WERI-Rb-1 (cell line): ENCODE measurements around the gene SMAD9.

Experiments used
- DNase-seq: peaks from one replicate; pipeline ENCODE4 v3.0.0-alpha.2; 2020
- H3K27ac ChIP-seq: fragments of 250-450 bp; sonication (Bioruptor Pico); 2 replicates; pipeline ENCODE4 v1.5.1; 2020; ENCODE audit warnings: mild to moderate bottlenecking, moderate library complexity
- H3K27me3 ChIP-seq: fragments of 250-450 bp; sonication (Bioruptor Pico); 2 replicates; pipeline ENCODE4 v1.5.1; 2021; ENCODE audit warnings: mild to moderate bottlenecking, low read depth, moderate library complexity; ENCODE audit not compliant: insufficient read depth, severe bottlenecking
- H3K36me3 ChIP-seq: fragments of 250-450 bp; sonication (Bioruptor Pico); 2 replicates; pipeline ENCODE4 v1.5.1; 2020; ENCODE audit warnings: mild to moderate bottlenecking, moderate library complexity
- H3K4me3 ChIP-seq: 2 replicates; pipeline ENCODE4 v1.5.1; 2011; ENCODE audit warnings: low read depth, mild to moderate bottlenecking, control low read depth, low read length
- H3K9me3 ChIP-seq: fragments of 250-450 bp; sonication (Bioruptor Pico); 2 replicates; pipeline ENCODE4 v1.5.1; 2021; ENCODE audit warnings: mild to moderate bottlenecking, moderate library complexity; ENCODE audit not compliant: severe bottlenecking
- CTCF ChIP-seq: IDR thresholded peaks from 2 replicates; pipeline ENCODE4 v1.5.1; 2011; ENCODE audit warnings: low read depth, mild to moderate bottlenecking, control low read depth, inconsistent platforms, low read length

SMAD9 gene

DNA sequence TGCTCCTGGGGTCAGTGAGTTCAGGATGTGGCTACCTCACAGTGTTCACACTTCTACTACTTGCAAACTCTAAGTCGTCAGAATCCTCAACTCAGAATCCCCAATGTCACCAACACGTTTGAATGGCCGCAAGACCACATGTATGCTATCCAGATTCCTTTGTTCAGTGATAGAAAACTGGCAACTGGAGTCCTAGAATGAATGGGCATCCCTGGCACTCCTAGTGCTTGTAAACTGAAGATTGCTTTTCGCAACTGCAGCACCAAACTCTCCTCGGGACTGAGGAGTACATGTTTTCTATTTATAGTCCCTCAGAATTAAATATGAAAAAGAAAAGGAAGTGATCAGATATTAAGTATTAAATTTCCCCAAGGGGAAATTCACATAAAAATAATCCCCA lies 4.9 kb downstream of the SMAD9 start:
- TF ChIP-seq CTCF = no peak
- H3K27me3 ChIP-seq = no peaks in the 10 kb centered on the region
- no peak for DNase-seq
- H3K27ac ChIP-seq = no peak overlapping the region; the same call in 1 of the 2 replicates
- H3K36me3 ChIP-seq = no peaks in the 10 kb centered on the region
- no peak overlapping the region for H3K4me3 ChIP-seq
- H3K9me3 ChIP-seq = no peaks in the 10 kb centered on the region

- Histone ChIP-seq H3K27me3 (no peaks in the 10 kb centered on the region), H3K36me3 (no peaks in the 10 kb centered on the region), H3K9me3 (no peaks in the 10 kb centered on the region), H3K27ac (no peak overlapping the region; the same call in 1 of the 2 replicates), H3K4me3 (no peak overlapping the region)
- DNase-seq = no peak
- no peak for TF ChIP-seq CTCF
Measured at GRCh38 chr13:36914648-36915047, 5.4 kb downstream of the SMAD9 start.

- DNase-seq = no peak
- no peak overlapping the region for H3K27ac ChIP-seq
Measured at GRCh38 chr13:36913463-36913862, 6.6 kb downstream of the SMAD9 start.

DNA sequence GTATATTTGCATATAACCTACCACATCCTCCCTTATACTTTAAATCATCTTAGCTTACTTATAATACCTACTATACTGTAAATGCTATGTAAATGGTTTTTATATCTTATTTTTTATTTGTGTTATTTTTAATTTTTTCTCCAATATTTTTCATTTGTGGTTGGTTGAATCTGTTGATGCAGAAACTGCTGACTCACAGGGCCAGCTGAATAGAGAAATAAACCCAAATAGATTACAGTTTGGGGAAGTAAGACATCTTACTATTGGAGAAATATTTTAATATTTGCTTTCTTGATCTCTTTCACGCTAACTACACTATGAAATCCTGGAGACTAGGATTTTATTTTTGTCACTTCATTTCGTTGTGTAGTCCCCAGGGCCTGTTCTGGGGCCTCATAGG lies 7.1 kb downstream of the SMAD9 start:
- no peak for TF ChIP-seq CTCF
- H3K9me3 ChIP-seq = no peaks in the 10 kb centered on the region
- no peaks in the 10 kb centered on the region for H3K36me3 ChIP-seq
- no peak overlapping the region for H3K27ac ChIP-seq
- H3K4me3 ChIP-seq = no peak overlapping the region
- DNase-seq = no peak
- H3K27me3 ChIP-seq = no peaks in the 10 kb centered on the region

More at GRCh38 chr13:36913463-36913862, 6.6 kb downstream of the SMAD9 start:
- H3K4me3 ChIP-seq = no peak overlapping the region
- H3K27me3 ChIP-seq = no peaks in the 10 kb centered on the region
- H3K36me3 ChIP-seq = no peaks in the 10 kb centered on the region
- no peak for TF ChIP-seq CTCF
- H3K9me3 ChIP-seq = no peaks in the 10 kb centered on the region

GRCh38 chr13:36912369-36912768 lies 7.7 kb downstream of the SMAD9 start:
- H3K36me3 ChIP-seq = no peaks in the 10 kb centered on the region
- H3K9me3 ChIP-seq = no peaks in the 10 kb centered on the region
- H3K27me3 ChIP-seq = no peaks in the 10 kb centered on the region

More at GRCh38 chr13:36912369-36912768, 7.7 kb downstream of the SMAD9 start:
- Histone ChIP-seq H3K27ac (no peak overlapping the region), H3K4me3 (no peak overlapping the region)
- no peak for DNase-seq
- no peak for TF ChIP-seq CTCF
